Stimulated activated CD4-positive, alpha-beta T cell treated with anti-CD3 and anti-CD28 coated beads, Interleukin-12 subunit alpha, Interleukin-12 subunit beta, amount 100 ng/mL, for 4 hours (primary cell): Measurements from ENCODE around the gene DGCR6.
"Not testable (repeated sequence)": the region's sequence is repeated elsewhere in the genome, so short reads cannot be mapped to it uniquely, and the experiment has no call there.

Experiments used
- DNase-seq: peaks from one replicate; pipeline ENCODE4 v3.0.0-alpha.2; 2020

DGCR6 gene

DNA sequence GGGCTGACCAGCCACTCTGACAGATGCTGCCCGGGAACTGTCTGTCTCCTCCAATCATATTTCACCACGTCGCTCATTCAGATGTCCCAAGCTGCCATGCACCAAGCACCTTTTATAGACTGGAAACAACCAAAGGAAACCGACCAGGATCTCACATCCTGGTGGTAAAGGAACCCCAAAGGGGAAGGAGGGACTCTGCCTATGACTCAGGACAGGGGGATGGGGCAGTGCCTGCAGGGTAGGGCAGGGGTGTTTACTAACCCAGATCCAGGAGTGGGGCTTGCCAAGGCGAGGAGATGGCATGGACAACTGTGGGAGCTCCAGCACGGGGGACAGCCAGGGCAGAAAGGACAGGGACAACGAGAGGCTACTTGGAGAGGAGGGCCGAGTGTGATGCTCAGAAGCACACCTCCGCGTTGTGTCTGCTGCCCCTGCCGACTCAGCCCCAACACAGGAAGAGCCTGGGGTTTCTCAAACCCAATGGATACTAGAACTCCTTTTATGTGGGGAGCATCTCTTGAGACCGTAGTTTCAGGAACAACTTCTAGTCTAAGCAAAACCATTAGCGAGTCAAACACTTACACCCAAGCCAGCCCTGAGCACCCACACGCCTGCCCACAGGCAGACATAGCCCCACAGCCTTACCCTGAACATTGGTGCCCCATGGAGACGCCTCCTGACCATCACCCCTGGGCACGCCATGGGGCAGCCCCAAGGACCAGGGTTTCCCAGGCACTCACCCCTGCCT is 26.0 kb downstream of the DGCR6 start:
- DNase-seq, result no peak

DNA sequence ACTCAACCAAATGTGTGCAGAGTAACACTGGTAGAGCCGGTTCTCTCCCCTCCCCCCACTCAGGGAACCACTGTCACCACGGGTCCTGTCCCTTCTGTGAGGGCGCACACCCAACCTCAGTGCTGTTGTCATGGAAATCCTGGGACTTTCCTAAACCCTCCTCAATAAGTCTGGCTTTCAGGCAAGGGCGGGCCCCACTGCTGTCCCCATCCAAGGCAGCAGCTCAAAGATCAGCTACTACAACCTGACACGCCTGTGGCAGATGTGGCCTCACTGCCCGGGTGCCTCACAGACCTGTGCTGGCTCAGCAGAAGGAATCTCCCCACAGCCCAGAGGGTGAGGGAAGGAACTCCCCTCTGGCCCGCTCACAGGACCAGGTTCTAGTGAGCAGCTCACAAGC is 27.8 kb downstream of the DGCR6 start:
- no peak for DNase-seq

DNA sequence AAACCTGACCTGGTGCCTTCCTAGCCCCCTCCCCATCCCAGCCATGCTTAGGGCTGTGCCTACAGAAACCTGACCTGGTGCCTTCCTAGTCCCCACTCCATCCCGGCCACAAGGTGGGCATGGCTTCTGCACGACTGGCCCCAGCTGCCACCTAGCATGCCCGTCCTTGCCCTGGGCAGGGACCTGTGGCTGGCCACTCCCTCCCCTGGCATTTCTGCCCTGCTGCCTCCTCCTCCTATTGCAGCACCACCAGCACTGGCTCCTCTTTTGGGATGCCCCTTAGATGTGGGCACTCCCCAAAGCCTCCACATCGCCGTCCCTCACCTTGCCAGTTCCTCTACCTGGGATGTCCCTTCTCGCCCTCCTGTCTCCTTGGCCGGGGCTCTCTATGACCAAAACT is 28.6 kb downstream of the DGCR6 start:
- not testable (repeated sequence) for DNase-seq

DNA sequence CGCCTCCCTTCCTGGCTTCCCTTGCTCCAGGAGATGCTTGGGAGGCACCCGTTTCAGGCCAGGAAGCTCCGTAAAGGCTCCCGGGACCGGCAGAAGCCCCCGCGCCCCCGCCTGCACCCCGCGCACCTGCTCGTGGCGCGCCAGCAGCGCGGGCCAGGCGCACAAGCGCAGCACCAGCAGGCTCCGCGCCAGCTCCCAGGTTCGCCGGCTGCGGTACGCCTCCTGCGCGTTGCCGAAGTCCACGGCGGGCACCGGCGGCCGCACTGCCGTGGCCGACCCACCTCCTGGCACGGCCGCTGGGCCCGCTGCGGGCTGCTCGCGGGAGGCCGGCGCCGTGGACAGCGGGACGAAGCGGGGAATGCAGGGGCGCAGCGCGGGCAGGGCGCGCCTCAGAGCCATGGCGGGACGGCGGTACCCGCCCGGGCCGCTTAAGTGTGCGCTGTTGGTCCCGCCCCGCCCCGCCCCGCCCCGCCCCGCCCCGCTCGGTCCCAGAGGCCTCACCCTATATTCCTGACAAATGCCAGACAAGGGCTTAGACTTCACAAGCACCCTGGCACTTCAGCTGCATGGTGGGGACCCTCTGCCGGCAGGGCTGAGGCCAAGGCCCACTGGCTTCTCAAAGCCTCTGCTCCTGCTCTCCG is 29.9 kb downstream of the DGCR6 start, which contains the start of gene PRODH:
Gene PRODH, minus strand, starts transcription at position 405 of the 641 bp plus-strand sequence. Its CDS starts 6 bp downstream, at position 399.
- DNase-seq, result no peak

DNA sequence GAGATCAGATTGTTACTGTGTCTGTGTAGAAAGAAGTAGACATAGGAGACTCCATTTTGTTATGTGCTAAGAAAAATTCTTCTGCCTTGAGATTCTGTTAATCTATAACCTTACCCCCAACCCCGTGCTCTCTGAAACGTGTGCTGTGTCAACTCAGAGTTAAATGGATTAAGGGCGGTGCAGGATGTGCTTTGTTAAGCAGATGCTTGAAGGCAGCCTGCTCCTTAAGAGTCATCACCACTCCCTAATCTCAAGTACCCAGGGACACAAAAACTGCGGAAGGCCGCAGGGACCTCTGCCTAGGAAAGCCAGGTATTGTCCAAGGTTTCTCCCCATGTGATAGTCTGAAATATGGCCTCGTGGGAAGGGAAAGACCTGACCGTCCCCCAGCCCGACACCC is 32.6 kb downstream of the DGCR6 start:
- not testable (repeated sequence) for DNase-seq

DNA sequence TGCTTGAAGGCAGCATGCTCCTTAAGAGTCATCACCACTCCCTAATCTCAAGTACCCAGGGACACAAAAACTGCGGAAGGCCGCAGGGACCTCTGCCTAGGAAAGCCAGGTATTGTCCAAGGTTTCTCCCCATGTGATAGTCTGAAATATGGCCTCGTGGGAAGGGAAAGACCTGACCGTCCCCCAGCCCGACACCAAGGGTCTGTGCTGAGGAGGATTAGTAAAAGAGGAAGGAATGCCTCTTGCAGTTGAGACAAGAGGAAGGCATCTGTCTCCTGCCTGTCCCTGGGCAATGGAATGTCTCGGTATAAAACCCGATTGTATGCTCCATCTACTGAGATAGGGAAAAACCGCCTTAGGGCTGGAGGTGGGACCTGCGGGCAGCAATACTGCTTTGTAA is 41.0 kb downstream of the DGCR6 start:
- DNase-seq, result not testable (repeated sequence)

DNA sequence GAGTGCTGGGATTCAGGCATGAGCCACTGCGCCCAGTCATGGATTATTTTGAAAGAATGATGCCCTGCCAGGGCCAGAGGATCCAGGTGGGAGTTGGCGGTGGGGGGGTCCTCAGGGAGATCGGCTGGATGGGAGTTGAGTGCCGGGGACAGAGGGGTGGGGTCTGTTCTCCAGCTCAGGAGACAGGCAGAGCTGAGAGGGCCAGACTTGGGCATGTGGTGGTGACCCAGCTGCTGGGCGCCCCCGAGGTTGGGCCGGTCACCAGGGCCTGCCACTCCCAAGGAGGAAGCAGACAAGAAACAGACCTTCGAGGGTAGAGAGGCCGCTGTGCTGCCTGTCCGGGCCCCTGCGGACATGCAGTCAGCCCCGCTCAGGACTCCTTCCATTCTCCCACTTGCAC is 41.8 kb downstream of the DGCR6 start:
- DNase-seq, result no peak

DNA sequence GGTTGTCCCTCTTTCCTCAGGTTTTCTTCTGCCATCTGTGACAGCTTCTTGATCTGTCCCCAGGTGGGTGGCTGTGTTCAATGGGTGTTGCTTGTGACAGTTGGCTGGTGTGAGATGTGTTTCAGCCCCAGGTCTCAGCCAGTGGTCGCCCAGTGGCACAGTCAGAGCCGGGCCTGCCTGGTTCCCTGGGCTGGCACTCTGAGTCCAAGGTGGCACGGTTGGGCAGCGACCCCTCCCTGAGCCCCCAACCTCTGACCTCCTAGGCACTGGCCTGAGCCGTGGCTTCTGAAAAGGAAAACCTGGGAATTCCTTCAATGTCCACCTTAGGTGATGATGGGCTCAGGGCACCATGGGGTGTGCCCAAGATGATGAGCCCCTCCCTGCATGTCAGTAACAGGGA is 44.0 kb downstream of the DGCR6 start:
- no peak for DNase-seq

DNA sequence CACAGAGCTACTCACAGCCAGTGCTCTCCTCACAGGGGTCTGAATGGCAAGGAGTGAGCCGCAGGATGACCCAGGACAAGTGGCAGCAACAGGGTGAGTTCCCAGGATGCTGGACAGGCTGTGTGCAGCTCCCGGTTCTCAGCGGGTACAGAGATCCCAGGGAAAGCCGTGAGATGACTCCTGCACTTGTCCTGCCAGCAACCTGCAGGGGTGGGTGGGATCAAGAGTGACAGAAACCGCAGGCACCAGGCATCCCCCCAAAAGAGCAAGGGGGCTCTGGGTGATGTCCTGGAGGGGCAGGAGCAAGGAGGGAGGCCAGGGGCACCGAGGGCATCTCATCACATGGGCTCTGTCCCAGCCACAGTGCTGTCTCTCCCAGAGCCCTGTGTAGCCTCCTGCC is 45.9 kb downstream of the DGCR6 start:
- DNase-seq, result no peak

DNA sequence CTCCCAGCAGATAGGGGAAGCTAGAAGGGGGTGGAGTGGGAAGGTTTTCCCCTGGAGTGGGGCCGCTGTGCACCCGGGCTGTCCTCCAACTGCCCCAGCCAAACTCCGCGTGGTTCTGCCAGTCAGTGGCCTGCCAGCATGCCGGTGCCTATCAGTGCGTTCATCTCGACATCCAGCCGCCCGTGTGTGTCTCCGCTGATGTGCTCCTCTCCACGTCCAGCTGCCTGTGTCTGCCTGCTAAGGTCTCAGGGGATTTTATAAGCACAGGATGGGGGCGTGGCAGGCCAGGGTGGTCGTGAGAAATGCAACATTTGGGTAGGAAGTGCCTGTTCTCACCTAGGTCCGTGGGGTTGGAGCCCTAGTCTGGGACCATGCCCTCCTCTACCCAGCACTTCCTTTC is 47.0 kb downstream of the DGCR6 start:
- not testable (repeated sequence) for DNase-seq

DNA sequence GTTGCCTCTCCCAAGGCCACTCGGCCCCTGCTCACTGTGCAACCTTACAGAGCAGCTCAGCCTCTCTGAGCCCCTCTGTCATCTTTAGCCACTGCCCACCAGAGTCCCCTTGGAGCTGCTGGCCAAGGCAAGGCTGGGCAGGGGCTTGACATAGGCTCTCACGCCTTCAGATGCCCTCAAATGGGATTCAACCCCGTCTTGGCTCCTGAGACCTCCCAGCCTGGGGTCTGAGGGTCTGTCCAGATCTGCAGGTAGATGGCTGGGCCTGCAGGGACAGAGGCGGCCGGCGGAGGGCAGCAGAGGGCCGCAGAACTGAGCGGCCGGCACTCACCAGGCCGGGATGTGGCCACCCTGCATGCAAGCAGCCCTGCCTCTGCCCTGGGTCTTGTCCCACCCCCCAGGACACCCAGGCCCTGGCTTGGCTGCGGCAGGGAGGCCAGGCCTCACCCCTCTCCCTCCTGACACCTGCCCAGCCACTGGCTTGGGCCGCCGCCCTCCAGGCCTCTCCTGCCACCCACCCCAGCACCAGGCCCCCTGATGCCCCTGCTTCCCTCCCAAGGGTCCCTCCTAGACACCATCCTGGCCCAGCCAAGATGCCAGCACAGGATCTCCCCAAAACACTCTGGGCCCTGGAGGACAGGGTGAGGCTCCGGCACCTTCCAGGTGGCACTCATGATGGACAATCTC is 48.3 kb downstream of the DGCR6 start:
- DNase-seq, result peak; percentile 46

DNA sequence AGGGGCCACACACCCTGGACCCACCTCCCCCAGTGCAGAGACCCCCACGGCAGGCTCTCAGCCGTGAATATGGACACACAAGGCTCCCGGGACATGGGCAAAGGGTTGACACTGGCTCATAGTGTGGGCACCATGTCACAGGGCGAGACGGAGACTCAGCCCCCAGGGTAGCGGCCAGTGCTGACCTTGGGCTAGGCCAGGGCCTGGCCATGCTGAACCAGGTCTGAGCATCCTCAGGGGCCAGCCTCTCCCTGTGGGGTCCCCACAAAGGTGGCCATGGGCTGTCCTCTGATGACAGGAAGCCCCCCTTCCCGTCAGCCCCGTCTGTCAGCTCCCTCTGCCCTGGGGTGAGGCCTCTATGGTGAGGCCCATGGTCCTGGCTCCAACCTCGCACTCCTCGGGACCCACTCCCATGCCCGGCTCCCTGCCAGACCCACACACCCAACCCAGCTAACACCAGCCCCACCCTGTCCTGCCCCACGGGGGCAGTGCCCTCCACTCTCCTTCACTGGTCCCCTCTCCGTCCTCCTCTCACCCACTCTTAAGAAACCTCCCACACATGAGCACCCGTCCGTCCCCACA is 49.0 kb downstream of the DGCR6 start:
- DNase-seq, result no peak

DNA sequence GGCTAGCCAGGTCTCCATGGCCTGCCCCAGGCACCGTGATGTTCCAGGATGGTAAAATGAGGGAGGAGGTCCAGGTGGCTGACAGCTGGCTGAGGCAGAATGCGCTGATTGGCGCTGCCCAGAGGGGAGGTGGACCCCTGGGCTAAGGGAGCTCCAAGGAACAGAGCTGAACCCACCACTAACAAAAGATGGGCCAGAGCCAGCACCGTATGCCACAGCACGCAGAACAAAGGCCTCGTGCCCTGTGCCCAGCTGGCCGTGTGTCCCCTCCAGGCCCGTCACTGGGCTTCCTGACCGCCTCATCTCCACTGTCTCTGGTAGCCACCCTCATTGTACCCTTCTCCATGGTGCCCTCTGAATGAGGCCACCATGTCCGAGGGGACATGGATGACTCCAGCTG is 49.6 kb downstream of the DGCR6 start:
- DNase-seq, result no peak

DNA sequence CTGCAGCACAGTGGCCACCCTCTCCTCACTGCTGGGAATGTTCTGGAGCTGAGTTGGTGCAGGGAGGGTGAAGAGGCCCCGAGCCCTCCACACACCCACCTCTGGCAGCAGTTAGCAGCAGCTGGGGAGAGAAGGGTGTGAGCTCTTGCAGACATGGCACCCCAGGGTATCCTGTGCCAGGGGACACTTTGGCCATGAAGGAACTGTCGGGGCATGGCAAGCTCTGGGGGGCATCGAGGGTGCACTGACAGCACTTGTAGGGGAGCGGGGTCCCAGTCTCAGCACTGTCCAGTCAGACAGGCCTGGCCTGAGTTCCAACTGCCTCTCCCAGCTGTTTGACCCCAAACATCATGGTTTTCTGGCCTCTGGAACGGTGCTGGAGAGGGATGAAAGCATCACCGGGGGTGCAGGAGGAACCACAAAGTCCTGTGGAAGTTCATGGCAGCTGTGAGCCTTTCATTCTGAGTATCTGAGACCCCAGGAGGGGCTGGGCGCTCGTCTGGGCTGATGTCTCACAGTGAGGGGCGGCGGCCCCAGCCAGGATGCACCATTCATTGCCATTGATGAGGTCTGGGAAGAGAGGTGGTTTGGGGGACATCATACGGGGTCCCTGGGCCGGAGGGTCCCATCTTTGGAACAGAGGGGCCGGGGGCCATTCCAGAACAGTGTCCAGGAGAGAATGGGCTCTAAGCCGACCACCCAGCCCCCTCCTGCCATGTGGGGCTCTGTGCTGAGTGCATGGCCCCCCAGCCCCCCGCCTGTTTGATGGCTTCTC is 50.2 kb downstream of the DGCR6 start:
- not testable (repeated sequence) for DNase-seq

DNA sequence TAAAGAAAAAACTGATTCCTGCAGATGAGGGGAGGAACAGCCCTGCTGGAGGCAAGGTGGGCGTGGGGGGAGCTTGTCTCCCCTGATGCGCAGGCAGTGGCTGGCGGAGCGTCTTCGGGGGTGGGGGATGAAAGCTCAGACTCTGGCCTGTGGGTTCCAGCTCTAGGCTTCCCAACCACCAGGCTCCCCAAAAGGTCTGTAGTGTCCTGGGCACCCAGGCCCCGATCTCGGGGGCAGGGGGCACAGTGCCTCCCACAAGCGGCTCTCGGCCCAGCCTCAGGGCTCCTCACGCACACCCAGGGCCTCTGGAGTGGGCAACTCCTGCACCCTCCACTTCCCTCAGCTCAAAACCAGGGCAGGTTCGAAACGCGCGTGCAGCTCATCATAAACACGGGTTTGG is 50.8 kb downstream of the DGCR6 start:
- not testable (repeated sequence) for DNase-seq

DNA sequence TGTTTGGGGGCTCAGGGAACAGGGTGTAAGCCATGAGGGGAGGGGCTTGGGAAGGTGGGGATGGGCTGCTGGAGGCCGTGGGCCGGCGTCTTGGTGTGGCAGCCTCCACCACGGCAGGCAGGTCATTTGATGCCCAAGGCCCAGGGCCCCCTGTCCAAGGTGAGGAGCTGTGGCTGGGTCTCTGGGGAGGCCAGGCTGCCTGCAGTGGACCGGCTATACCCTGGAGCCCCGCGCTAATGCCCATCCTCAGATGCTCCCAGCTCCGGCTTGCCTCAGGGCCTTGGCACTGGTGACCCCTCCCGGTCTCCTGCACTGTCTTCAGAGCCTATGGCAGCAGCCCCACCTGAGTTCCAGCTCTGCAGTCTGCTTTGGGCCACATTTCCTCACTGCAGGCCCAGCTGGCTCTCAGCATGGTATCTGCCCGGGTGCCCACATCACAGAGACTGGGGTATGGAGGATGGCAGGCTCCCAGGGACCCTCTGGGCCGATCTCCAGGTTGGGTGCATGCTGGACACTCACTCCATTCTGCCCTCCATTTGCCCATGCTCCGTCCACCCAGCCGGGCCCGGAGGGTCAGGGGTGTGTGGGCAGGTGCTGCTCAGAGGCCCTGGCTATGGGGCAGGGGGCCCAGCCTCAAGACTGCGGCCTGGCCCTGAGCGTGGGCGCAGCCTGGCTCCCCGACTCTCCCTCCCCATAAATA is 51.7 kb downstream of the DGCR6 start:
- not testable (repeated sequence) for DNase-seq

DNA sequence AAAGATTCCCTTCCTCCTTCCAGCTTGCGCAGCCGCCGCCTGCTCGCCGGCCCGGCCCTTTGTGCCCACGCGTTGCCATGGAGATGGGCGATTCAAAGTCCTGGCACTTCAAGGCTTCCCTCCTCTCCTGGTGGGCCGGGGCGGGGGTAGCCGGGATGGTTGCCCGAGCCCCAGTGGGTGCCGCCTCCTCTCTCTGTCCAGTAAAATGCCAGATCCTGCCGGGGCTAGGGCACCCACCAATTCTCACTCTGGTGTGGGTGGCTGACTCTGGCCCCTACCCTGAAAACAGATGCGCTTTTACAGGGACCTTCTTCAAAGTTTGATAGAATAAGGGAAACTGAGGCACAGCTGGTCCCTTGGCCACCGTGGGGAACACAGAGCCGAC is 52.2 kb downstream of the DGCR6 start:
- DNase-seq, result not testable (repeated sequence)

DNA sequence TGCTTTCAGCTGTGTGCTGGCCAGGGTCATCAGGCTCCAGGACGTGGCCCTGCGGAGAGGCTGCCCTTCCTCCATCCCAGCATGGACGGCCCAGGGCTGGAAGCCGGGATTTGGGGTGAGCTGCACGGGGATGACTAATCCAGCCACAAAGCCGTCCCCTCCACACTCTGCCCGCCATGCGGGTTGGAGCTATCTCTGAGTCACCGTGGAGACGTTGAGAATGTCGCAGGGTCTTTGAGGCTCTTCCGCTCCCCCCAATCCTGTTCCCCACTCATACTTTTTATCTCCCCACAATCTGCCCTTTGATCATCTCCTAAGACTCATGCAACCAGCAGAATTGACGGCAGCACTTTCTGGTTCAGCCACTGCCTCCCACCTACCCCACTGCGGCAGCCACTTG is 52.6 kb downstream of the DGCR6 start:
- DNase-seq, result not testable (repeated sequence)

DNA sequence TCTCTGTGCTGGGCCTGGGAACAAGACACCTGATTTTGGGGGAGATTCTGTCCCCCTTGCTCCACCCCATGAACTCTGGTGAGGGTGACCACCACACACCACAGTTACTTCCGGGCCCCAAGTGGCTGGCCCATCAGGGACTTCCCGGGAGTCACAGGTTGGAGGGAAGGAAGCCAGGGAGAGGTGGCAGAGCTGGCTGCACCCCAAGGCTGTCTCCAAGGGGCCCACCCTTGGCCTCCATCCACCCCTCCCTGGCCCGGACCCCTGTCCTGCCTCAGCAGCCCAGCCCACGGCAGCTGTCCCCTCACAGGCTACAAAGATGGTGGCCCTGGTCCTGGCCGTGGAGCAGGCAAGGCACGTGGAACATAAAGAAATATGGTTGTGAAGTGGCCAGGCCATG is 53.1 kb downstream of the DGCR6 start:
- not testable (repeated sequence) for DNase-seq

DNA sequence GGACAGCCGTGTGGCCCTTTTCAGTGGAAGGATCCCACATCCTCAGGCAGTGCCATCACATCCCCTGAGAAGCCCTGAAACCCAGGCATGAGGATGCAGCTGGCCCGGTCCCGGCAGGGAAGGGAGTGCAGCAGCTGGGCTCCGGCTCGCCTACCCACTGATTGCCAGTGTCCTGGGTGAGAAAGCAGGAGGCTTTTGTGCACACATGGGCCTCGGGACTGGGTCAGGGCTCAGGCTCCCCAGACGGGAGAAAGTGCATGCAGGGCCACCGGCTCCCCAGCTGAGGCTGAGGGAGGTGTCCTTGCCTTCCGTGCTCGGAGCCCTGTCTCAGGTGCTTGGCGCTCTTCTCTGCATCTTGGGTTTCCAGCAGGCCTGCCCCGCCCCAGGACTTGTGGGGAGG is 53.6 kb downstream of the DGCR6 start:
- not testable (repeated sequence) for DNase-seq

DNA sequence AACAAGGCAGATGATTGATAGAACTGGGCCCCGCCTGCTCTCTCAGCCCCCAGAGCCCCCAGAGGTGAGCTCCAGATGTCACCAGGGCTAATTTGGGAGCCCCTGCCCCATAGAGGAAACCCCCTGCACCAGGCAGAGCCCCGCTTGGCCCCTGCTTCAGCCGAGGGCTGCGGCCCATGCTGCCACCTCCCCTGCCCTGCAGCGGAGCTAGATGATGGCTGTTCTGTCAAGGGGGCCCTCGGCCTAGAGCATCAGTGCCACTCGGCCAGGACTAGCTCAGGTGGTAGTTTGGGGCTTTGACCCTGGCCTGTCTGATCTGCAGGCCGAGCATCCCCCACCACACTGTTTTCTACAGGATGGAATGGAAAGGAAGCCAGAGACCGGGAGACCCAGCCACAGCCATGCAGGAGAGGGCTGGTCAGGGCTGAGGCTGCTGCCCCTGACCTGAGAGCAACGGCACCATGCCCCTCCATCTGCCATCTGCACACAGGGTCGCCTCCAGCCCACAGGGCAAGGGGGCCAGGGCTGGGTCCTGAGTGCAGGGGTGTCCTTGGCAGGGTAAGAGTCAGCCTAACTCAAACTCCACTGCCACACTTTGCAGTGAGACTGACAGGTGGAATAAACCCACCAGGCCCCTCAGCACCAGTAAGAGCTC is 54.2 kb downstream of the DGCR6 start:
- DNase-seq, result not testable (repeated sequence)

DNA sequence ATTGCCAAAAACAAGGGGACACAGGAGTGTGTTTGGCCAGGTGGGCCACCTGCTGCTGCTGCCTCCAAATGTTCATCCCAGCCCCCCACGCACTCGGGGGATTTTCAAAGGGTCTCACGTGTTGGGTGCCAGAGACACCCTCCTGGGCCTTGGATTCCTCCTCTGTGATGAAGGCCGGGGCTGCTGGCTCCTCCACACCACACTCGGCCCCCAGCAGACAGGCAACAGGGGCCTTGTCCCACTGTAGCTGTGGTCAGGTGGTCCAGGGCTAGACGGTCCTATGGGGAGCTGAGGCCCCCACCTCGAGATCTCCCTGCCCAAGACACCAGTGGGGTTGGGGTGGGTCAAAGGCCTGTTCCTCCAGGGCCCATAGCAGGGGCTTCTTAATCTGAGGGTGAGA is 55.1 kb downstream of the DGCR6 start:
- not testable (repeated sequence) for DNase-seq
